ENCODE results near the gene ORM1.
"Not testable (repeated sequence)": the region's sequence is repeated elsewhere in the genome, so short reads cannot be mapped to it uniquely, and the experiment has no call there.

The ORM1 gene

GRCh38 chr9:114323849-114324248 is 951 bp downstream of the ORM1 start:
- DNase-seq (ENCODE audit: low read depth, low spot score) = not testable (repeated sequence)

DNA sequence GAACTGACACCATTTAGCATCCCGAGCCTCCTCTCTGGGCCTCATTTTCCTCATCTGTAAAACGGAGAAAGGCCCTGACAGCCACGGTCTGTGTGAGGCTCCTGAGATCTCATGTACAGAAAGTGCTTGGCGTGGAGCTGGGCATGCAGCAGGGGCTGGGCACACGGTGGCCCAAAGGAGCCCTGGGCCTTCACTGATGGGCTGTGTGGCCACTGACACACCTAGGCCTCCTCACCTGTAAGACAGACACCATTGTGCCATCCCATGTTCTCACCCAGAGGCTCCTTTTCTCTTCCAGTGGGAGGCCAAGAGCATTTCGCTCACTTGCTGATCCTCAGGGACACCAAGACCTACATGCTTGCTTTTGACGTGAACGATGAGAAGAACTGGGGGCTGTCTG is 1.6 kb downstream of the ORM1 start:
- DNase-seq (ENCODE audit: low read depth, low spot score) = no peak

DNA sequence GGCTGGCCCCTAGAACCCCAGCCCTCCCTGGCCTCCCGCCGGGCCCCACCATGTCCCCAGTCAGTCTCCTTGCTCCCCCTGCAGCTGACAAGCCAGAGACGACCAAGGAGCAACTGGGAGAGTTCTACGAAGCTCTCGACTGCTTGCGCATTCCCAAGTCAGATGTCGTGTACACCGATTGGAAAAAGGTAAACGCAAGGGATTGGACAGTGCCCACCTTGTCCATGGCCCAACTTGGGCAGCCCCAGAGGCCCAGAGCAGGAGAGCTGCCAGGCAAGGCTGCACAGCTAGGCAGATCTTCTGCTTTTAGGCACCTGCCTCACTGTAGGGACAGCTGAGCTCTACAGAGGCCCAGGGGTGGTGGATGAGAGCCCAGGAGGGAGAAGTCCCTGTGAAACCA is 2.1 kb downstream of the ORM1 start:
- DNase-seq (ENCODE audit: low read depth, low spot score) = not testable (repeated sequence)

DNA sequence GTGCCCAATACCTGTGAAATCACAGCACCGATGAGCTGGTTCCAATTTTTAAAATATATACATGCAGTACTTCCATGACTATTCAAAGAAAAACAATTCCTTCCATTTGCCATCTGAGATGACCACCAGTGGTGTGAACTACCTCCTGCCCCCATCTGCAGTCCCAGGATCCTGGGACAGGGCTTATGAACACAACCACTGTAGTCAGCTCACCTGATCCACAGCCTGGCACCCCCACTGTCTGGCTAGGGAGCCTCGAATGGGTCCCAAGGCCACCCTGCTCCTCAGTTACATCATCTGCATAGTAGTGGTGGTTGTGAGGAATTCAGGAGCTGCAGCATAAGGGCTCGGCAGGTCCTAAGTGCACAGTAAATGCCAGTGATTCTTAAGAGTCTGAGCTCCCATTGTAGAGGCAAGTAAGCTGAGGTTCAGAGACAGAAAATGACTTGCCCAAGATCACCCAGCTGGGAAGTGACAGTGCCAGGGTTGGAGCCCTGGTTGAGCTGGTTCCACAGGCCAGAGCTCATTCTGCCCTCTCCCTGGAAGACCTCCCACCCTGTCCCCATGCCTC is 2.9 kb downstream of the ORM1 start:
- DNase-seq (ENCODE audit: low read depth, low spot score) = not testable (repeated sequence)

- no peak for DNase-seq (ENCODE audit: low read depth, low spot score)
These were observed 4.9 kb downstream of the ORM1 start for GRCh38 chr9:114327749-114328148.

DNA sequence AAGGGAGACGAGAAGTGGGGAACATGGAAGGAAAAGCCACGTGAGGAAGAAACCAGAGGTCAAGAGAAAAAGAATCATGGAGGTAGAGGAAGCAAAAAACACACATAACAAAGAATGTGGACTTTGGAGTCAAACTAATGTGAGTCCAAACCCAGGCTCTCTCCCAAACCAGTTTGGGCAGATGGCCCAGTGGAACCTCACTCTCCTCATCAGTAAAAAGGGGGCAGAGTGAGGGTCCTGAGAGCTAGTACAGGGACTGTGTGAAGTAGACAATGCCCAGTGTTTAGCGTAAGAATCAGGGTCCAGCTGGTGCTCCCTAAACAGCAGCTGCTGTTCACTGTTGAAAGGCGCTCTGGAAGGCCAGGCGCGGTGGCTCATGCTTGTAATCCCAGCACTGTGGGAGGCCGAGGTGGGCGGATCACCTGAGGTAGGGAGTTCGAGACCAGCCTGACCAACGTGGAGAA is 5.5 kb downstream of the ORM1 start:
- DNase-seq (ENCODE audit: low read depth, low spot score) = not testable (repeated sequence)

DNA sequence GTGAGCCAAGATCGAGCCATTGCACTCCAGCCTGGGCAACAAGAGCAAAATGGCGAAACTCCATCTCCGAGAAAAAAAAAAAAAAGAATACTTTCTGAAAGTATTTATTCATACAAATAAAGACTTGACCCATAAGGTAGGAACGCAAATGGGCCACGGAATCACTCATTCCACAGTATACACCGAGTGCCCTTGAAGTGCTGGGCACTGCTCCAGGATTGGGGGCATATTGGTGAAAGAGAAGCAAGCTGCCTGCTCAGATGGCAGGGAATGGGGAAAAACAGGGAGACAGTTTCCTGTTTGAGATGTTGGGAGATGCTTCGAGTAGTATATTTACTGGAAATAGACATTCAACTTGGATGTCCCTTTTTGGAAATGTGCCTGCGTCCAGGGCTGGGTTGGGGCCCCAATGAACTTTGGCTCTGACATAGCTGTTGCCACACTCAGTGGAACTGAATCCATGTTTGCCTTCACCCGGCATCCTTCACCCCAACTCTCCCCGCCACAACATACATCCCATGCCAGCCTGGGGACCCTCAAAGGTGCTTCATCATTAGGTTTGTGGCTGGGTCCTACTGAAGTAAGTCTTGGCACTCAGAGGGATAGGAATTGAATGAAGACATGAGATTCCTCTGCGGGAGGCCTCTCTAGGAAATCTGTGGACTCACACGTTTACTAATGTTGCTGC is 6.2 kb downstream of the ORM1 start:
- not testable (repeated sequence) for DNase-seq (ENCODE audit: low read depth, low spot score)

DNA sequence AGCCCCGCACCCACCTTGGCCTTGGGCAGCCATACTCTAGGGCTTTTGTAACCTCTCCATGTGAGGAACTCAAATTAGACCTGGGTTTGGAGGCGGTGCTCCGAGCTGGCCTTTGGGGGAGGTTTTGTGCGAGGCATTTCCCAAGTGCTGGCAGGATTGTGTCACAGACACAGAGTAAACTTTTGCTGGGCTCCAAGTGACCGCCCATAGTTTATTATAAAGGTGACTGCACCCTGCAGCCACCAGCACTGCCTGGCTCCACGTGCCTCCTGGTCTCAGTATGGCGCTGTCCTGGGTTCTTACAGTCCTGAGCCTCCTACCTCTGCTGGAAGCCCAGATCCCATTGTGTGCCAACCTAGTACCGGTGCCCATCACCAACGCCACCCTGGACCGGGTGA is 6.7 kb downstream of the ORM1 start, which contains the start of gene ORM2:
Gene ORM2, plus strand, starts transcription at position 245 of the 398 bp plus-strand sequence. Its CDS starts 36 bp downstream, at position 281.
- not testable (repeated sequence) for DNase-seq (ENCODE audit: low read depth, low spot score)

- DNase-seq (ENCODE audit: low read depth, low spot score) = no peak
These were observed 7.7 kb downstream of the ORM1 start for GRCh38 chr9:114330636-114331035.

GRCh38 chr9:114331229-114332195 is 8.6 kb downstream of the ORM1 start:
- not testable (repeated sequence) for DNase-seq (ENCODE audit: low read depth, low spot score)

GRCh38 chr9:114332474-114333040 is 9.7 kb downstream of the ORM1 start:
- not testable (repeated sequence) for DNase-seq (ENCODE audit: low read depth, low spot score)

- DNase-seq (ENCODE audit: low read depth, low spot score) = not testable (repeated sequence)
These were observed 10.8 kb downstream of the ORM1 start for GRCh38 chr9:114333718-114334117.

DNA sequence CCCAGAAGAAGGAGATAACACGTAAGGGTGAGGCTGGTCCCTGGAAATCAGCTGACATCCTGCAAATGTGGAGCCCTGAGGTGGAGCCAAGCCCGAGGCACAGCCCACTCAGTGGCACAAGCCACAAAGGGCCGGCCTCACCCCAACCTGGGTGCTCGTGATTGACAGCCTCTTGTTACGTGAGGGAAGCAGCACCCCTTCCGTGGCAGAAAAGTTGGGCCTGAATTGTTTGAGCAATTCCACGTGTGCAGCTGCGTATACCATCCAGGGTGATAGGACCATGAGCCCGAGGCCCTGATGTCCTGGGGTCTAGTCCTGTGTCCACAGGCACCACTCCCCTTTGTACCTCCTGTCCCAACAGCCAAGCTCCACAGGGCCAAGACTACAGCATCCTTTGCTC is 11.6 kb downstream of the ORM1 start:
- no peak for DNase-seq (ENCODE audit: low read depth, low spot score)

DNA sequence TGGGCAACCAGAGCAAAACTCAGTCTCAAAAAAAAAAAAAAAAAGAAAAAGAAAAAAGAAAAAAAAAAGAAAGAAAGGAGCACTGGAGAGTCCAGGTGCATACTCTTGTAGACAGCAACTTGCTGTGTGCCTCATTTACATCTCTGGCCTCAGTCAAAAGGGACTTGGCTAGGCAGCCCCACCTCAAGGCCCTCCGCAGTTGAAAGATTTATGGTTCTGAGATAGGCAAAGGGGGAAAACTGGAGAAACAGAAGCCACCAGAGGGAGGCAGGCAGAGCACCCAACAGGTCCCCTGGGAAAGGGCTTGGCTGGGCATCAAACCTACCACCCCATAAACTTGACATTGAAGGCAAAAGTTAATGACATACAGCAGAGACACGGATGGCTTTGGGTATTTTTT is 12.8 kb downstream of the ORM1 start:
- DNase-seq (ENCODE audit: low read depth, low spot score) = no peak

GRCh38 chr9:114336157-114336556 is 13.3 kb downstream of the ORM1 start:
- no peak for DNase-seq (ENCODE audit: low read depth, low spot score)

GRCh38 chr9:114336699-114337395 is 13.9 kb downstream of the ORM1 start:
- DNase-seq (ENCODE audit: low read depth, low spot score) = no peak

- DNase-seq (ENCODE audit: low read depth, low spot score) = no peak
These were observed 15.3 kb downstream of the ORM1 start for GRCh38 chr9:114338187-114338586.

DNA sequence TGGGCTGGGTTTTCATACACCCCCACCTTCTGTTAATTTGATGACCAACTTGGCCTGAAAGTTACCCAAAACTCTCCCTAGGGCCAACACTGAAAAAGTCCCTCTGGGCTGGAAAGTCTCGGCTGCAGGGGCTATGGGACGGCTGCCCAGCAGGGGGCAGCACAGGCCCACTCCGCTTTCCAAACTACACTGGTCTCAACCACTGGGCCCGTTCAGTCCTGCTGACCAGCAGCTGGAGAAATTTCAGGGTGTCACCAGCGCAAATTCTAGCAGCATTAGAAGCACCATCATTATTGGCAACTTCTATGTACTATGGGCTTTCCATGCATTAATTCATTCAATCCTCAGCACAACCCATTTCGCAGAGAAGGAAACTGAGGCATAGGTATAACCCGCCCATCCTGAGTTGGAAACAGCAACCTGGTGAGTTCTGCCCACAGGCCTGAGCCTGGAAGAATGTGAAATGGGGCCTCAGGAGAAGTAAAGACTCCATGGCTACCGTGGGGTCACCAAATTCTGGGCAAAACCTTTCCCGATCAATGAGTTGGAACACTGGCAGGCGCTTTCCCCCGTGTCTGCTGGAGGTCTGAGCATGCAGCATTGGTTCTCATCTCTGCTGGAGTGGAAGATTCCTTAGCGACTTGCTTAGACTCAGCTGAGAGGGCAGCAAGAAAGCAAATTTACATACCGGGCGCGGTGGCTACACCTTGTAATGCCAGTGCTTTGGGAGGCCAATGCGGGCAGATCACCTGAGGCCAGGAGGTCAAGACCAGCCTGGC is 16.4 kb downstream of the ORM1 start:
- no peak for DNase-seq (ENCODE audit: low read depth, low spot score)

DNA sequence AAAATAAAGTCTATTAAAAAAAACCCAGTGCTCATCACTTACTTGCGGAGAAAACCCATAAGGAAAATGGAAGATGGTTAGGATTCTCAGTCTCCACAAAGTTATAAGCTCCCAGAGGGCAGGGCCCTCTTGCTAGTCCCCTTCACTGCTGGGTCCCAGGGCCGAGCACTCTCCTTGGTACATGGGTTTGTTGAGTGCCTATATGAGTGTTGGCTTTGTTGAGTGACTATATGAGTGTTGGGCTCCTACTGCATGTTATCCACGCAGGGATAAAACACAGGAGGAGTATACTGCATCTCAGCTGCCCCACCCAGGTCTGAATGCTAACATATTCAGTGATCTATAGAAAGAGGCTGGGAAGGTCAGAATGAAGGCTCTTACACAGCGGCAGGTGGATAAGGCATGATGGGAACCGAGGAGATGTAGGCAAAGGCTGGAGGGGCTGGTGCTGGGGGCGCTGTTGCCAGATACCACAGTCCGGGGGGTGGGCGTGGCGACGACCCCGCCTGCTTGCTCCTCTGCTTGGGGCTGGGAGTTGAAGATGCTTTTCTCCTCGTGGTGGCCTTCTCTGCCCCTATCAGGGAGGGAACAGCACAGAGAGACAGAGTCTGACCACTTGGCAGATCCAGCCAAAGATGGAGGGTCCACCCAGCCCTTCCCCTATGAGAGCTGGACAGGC is 18.4 kb downstream of the ORM1 start:
- no peak for DNase-seq (ENCODE audit: low read depth, low spot score)

DNA sequence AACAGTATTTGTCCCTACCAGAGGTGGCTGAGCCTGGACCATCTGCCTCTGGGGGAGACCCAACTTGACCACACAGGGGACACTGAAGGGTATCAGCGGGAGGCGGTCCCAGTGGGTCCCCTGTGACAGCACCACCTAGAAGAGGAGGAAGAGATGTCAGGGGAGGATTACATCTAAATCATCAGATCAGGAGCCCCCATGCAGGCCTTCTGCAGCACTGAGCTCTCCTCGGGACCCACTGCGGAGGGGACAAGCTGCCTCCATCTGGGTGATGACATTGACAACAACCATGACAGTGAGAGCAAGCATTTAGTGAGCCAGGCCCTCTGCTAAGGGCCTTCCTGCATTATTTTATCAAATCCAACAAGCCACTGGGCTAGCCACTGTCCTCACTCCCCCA is 19.1 kb downstream of the ORM1 start:
- no peak for DNase-seq (ENCODE audit: low read depth, low spot score)
